HG03025 (cell line): ENCODE data around the gene GPR55.

Experiments
- ATAC-seq: cut with Tn5 transposase; IDR thresholded peaks from one replicate; pipeline ENCODE4 v1.9.1; 2021; ENCODE audit warnings: mild to moderate bottlenecking, moderate library complexity; ENCODE audit not compliant: unreplicated experiment, low FRiP score

The GPR55 gene

DNA sequence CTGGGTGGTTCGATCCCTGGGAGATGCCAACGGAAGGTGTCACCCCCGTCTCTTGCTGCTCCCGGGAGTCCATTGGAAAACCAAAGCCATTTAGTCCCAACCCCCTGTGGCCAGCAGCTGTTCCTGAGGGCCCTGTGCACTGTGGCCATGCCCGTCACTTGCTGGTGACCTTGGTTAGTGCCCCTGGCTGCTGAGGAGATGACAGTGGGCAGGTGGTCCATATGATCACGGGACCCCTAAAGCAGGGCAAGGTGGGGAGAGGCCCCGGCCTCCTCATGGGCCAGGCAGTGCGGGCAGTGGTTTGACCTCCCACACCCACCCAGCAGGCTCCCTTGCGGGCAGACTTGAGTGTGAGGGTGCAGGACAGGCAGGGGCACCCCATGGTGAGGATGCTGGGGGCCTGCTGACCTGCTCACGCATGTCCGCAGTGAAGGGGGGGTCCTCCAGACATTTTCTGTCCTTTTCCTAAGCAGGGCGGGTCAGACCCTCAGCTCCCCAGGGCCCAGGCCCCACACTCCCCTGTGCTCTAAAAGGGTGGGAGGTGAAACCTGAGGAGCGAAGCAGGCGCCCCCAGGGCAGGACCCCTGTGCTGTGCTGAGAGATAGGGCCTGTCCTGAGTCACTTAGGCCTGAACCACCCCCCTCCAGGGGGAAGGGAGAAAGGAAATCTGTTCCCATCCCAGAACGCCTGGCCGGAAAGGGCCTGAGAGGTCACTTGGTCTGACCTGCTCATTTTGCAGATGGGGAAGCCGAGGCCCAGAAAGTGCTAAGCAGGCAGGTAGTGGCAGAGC, 53.5 kb downstream of the GPR55 start:
- ATAC-seq, result no peak

DNA sequence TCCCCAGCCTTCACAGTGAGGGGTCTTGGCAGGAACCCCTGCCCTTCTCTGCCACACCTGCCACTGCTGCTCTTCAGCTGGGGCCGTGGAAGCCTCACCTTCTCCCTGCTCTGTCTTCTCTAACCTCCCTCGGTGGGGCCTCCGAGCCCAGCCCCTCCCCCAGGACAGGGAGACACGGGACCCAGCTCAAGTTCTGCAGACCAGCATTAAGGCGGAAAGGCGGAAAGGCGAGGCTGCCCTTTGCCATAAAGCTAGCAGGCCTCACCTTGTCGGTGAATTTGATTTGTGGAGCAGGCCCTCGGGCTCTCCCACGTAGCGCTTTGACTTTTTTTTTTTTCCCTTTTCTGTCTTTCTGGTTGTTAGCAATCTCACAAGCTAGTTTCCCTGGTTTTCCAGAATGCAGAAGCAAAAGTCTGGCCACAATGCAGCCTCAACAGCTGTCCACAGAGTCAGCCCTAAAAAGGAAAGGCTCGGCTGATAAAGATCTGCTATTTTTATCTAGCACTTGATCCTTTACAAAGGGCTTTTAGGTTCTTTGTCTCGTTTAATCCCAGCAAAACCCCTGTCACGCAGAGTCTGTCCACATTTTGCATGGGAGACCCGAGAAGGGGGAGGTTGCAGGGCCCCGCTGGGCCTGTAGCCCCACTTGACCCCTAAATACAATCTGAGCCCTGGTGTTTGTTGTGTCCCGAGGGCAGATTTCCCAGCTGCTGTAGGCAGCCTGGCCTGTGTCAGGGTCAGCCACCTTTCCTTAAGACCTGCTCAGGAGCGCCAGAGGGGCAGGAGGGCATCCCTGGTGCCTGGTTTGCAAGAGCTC, 54.3 kb downstream of the GPR55 start:
- no peak for ATAC-seq

DNA sequence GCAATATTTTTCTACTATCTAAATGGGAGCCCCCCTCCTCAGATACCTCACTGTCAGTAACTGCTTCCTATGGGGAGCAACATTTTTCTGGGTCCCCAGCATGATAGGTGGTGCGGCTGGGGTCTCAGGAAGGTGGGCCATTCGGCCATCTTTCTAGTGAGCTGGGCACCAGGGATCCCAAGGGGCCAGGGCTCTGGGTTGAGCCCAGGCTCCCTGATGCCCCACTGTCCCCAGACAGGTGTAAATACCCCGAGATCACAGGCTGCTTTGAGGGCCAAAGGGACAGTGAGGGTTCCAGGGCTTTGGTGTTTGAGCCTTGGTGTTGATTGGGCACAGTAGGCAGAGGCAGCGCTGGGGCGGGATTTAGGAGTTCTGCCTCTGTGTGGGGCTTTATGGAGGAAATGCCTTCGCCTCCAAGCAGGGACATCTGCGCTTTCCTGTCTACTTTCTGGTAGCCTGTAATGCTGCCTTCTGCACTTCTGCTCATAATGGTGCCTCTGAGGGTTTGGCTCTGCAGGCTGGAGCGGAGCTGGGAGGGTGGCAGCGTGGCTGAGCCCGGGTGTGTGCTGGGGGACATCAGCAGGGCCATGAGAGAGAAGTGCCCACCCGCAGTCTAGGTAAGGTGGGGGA, 55.0 kb downstream of the GPR55 start:
- no peak for ATAC-seq

DNA sequence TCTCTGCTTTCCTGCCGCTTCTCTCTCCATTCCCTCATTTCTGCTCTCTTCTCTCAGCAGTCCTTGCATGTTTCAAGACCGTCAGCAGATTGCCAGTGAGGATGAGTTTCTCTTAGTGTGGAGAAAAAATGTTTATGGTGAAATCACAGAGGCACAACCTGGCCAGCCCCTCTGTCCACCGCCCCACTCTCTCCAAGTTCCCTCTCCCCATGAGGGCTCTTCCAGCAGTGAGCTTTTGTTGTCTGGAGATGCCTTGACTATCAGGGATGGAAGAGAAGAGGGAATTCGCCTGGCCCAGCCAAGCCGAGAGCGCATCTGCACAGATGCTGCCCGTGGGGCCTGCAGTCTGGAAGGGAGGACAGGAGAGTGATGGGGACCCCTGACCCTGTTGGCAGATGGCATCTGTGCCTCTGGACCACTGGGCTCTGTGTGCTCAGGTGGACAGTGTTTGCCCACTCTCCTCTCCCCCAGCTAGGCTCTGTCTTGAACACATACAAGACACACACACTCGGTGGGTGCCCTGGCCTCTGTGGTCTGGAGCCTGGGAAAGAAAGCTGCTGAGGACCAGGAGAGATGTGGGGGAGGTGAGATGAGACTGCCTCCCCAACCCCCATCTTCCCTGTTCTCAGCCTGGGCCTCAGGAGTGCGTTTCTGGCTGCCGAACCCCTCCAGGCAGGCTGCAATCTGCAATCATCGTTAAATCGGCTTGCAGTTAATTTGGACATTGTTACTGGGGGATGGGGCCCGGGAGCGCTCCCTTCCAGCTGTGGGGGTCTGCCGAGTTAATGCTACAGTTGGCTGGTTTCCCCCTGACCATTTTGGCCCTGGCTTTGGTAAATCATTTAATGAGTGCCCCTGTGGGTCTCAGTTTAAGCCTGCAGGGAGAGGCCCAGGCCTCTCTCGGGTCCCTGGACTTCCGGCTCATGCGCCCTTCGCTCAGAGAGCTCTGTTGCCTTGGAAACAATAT, 55.8 kb downstream of the GPR55 start:
- ATAC-seq, result no peak

DNA sequence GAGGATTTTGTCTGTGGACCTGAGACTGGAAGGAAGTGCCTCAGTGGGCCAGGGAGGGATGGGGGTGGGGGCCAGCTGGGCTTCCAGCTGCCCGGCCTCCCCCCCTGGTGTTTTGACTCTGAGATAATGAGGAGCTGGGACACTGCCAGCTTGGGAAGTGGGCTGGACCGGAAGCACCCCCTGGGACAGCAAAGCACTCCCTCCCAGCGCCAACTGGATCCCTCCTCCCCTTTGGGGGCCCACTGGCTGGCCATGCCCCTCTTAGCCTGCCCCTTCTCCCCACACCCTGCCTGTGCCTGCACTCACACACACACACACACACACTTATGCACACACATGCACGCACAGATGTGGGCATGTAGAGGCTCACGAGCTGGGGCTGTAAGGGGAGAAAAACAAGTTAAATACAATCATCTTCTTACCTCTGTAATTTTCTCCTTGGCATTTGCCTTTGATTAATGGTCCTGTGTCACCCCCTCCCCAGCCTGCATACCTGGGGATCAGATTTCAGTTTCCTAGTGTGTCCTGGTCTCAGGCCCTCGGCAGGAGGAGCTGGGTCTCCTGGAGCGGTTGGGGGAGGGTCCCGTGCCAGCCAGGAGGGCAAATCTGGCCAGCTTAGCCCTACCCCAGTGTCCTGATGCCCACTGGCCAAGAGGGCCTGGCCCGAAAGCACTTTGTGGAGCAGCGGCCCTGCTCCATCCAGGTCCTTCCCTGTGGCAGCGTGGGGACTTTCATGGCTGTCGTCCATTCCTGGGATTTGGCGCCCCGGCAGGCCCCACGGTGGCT, 56.7 kb downstream of the GPR55 start:
- no peak for ATAC-seq

DNA sequence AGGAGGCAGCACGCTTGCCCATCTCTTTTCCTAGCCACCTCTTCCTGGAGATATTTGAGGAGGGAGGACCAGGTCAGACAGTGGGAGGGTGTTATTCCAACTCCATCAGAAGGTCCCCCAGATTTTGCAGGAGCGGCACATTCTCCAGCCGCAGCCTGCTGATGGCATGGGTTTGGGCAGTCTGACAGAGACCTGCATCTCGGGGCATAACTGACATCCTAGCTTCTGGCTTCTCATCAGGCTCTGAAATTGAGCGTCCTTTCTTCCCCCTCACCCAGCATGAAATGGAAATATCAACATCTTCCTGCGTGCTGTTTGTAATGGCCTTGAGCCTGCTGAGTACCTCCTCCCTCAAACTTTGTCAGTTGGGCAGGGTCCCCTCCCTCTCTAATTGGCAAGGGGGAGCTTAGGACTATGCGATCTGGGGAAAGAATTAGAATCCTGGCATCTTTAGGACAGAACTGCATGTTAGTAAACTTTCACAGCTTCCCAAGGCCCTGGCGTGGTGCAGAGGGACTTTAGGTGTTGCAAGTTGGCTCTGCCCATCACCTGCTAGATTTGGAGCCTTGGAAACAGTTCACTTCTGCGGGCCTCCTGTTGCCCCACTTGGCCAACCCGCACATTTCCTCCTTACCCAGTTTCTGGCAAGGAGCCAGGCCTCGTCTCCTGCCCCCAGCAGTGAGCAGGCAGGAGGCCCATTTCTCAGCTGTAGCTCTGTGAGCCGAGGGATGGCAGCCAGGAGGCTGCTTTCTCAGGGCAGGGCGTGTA, 58.1 kb downstream of the GPR55 start:
- ATAC-seq, result no peak

DNA sequence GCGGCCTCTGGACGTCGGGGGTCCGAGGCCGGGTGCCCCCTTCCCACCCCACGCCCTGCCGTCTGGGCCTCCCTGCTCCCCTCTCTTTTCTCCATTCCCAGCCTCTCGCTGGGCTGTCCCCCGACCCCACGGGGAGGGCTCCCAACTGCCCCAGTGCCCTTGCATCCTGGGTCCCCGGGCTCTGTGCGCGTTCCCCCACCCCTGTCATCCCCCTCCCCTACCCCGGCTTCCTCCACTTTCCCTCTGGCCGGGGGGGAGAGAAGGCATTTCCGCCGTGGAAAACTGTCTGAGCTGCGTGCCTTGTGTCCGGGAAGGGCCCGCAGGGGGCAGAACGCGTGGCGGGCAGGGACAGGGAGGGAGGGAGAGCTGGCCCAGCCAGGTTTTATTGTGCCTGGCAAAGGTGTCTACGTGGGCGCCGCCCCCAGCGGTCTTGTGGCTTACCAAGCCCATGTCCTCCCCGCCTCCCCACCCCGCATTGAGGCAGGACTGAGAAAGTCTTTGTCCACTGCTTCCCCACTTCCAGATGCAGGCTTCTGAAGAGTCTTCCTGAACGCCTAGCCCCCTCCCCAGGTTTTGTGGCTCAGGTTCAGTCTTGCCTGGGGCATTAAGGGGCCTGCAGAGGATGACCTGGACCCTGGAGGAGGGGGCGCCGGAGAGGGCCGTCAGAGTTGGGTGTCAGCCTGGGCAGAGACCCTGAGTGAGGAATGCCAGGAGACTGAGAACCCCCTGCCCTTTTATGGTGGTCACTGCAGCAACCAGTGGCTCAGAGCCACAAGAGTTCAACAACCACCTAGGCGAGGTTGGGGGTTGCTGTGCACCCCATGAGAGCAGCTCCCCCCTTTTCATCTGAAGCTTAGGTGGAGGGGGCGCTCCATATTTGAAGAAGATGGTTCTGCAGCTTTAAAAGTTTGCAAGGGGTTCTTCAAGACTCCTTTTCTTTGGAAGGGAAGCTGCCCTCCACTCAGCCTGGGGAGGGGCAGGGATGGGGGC, 59.0 kb downstream of the GPR55 start:
- no peak for ATAC-seq

DNA sequence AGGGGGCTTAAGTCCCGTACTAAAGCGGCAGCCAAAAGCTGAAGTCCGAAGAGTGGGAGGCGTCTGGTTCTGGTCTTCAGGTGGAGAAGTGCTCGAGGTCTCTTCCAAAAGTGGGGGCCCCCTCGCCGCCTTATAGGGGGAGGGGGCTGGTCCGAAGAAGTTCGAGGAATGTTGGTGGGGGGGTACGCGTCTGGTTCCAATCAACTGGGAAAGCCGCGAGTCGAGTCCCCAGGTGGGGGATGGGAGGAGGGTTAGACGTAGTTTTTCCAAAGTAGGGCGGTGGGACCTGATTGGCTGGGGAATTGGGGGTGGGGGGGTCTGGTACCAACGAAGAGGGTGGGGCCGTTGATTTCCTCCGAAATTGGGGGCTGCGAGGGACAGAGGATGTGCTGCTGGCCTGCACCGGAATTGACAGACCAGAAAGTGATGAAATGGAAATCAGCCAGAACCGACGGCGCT, 59.7 kb downstream of the GPR55 start:
- no peak for ATAC-seq

DNA sequence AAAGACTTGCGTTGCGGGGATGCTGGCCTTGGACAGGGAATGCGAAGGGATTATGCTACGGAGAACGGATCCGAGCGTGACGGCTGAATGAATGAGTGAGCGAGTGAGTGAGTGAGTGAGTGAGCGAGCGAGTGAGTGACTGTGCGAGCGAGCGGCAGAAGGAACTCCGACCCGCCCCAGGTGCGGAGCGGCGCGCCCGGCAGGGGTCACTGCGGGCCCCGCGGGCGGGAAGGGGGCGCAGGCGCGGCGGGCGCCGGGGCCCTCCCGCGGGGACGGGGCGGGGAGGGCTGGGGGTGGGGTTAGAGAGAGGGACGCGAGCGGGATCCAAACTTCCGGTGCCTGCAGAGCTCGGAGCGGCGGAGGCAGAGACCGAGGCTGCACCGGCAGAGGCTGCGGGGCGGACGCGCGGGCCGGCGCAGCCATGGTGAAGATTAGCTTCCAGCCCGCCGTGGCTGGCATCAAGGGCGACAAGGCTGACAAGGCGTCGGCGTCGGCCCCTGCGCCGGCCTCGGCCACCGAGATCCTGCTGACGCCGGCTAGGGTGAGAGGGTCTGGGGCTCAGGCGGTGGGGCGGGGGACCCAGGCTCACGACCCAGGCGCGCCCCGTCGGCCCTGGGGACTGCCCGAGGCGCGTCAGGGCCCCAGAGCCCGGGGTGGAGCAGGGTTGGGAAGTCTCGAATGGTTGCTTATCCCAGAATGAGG, 60.3 kb downstream of the GPR55 start, which contains the start of gene ITM2C:
Gene ITM2C, plus strand, starts transcription at position 338 of the 702 bp plus-strand sequence. Its CDS starts 84 bp downstream, at position 422.
- peak; percentile 50 for ATAC-seq

DNA sequence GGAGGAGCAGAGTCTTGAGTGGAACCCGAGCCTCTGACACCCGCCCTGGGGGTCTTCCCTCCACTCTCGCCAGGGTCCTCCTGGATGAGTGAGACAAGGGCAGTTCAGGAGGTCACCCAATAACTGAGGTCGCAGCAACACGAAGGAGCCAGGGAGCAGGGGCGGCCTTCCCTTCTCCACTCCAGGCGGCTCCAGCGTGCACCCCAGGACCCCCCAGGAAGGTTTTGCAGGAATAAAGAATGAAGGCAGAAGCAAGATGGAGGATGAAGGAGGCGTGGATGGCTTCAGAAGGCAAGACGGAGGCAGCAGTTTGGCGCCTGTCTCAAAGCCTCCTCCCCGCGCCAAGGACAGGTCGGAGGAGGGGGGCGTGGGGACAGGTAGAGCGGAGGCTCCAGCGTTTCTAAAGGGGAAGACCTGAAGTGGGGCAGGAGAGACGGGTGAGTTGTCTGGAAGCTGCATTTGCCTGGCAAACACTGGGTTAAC, 60.9 kb downstream of the GPR55 start:
- ATAC-seq, result no peak

DNA sequence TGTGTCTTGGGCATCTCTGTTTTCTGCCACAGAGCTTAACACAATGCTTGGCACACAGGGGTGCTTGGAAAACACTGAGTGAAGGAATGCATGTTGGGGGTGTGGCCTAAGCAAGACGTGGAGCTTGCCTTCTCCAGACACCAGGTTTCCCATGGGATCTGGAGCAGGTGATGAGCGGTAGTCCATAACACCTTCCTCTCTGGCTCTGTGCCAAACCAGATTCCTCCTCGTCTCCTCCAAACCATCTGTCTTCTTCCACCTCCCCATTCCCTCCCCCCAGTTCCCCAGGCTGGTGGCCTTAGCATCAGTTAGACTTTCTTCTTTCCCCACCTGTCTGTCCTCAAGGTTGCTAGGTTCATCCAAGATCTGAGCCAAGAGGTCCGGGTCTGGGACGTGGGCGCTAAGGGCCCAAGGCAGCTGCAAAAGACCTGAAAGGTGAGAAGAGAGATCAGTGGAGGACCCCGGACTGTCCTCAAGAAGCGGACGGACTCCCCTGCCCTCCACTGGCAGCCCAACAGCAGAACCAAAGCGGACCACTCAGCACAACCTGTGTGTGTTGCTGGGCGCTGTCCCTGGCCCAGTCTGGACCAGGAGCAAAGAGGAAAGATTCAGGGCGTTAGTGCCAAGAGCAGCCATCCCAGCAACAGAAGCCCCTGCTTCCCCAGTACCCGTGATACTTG, 61.5 kb downstream of the GPR55 start:
- no peak for ATAC-seq

DNA sequence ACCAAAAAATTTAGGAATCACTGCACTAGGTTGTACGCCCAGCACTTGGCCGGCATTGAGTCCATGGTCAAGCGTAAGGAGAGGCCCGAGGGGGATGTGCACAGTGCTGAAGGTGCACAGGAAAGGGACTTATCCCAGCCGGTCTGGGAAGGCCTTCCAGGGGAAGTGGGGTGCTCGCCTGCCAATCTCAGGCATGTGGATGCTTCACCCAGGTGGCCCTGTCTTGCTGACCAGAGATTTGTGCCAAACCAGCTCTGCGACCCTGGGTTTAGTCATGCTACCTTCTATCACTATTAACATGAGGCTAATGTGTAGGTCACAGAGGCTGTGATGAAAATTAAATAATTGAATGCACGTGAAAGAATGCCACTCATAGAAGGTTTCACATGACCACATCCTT, 62.0 kb downstream of the GPR55 start:
- no peak for ATAC-seq

DNA sequence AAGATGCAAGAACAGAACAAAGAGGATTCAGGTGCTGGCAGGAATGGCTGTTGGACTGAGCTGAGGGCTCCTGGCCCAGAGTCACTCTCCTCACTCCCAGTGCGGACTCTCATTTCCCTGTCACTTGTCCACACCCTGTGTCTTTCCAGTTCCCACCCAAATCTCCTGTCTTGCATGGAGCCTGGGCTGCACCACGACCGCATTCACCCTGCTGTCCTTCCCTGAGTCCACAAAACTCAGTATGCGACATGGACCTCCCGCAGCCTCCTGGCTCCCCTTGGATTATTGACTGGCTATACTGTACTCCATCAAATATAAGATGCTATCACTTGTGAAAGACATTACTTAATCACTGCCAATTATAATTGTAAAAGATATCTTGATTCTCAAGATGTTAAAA, 62.8 kb downstream of the GPR55 start:
- ATAC-seq, result no peak

DNA sequence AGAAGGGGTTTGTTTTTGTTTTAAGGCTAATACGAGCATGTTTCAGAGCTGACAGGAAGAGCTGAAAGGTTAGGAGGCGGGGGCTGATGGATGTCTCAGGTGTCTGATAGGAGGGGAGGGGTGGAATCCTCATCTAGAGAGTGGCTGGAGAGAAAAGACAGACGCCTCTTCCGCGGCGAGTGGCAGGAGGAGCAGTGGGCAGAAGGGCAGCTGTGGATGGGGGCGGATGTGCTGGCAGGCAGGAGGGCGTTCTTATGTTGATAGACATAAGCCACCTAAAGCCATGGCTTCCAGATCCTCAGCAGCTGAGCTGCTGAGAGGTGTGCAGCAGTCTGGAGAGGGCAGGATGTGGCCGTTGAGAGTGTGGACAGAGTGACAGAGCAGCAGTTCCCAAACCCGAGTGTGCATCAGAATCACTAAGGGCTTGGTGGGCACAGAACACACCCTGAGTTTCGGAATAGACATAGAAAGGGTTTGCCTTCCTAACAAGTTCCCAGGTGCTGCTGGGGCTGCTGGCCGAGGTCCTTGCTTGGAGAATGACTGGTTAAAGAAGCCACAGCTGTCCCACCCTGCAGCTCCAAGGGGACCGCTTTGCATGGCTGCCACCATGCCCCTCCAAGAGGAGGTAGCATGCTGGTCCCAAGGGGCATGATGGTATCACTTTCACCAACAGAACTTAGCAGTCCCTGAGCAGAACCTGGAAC, 63.3 kb downstream of the GPR55 start:
- ATAC-seq, result no peak
